Measurements from ENCODE around the gene IMMP2L.

Gene IMMP2L

DNA sequence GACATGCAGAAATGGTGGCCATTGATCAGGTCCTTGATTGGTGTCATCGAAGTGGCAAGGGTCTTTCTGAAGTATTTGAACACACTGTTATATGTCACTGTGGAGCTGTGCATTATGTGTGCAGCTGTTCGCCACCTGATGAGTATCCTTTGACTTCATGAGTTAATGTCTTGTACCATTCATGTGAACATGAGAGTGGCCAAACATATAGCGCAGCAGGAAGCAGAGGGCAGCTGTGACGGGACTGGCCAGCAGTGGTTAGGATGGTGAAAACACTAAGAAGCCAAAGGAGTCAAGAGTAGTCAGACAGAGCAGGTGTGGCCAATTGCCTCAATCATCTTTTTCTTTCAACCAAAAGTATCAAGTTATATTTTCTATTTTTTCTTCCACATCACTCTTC, 167.4 kb downstream of the IMMP2L start:
- no peak for DNase-seq

- DNase-seq: no peak
Observed at GRCh38 chr7:111393011-111393754, 169.1 kb downstream of the IMMP2L start.

DNA sequence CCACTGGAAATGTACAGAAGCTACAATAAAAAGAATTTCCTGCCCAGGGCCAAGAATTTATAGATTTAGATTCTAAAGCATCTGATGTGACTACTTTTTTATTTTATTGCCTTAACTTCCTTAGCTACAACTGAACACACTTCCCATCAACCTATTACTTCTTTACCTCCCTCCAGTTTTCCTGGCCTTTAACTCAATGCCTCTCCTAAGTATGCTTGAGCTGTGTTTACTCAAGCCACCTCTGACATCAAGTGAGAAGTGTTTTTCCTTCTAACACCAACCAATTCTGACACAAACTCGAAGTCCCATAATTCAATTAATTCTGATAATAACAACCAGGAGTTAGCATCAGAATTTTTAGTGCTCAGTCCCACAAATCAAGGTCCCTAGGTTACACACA, 170.0 kb downstream of the IMMP2L start:
- DNase-seq: no peak

- no peak for DNase-seq
Observed at GRCh38 chr7:111390000-111390399, 172.3 kb downstream of the IMMP2L start.

DNA sequence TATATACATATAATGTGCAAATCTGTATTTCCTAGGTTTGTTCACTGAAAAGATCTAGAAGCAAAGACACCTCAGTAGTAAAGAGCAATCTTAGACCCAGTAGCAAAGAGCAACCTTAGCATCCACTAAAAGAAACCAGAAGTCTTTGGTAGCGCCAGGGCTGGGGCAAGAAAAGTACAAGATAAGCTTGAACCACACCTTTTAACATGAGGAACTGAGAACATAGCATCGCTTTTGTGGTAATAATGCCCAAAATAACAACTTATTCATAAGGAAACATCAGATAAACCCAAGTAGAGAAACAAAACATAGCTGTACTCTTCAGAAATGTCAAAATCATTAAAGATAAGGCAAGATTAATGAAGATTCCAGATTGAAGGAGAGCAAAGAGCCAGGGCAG, 173.4 kb downstream of the IMMP2L start:
- no peak for DNase-seq

DNA sequence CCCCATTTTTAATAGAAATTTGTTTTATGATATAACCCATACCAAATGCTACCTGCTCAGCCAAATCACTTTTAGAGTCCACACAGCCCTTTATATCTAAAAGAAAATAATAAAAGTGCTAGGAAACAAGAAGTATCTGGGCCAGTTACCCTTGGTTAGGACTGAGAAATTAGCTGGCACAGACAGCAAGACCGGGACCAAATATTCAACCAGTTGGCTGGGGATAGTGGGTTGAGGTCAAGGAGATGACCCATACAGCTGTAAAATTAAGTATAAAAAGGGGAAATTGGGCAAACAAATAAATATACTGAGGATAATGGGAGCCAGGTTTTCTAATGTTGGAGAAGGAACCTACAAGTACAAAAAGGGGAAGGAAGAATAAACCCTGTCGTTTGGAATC, 174.3 kb downstream of the IMMP2L start:
- no peak for DNase-seq

DNA sequence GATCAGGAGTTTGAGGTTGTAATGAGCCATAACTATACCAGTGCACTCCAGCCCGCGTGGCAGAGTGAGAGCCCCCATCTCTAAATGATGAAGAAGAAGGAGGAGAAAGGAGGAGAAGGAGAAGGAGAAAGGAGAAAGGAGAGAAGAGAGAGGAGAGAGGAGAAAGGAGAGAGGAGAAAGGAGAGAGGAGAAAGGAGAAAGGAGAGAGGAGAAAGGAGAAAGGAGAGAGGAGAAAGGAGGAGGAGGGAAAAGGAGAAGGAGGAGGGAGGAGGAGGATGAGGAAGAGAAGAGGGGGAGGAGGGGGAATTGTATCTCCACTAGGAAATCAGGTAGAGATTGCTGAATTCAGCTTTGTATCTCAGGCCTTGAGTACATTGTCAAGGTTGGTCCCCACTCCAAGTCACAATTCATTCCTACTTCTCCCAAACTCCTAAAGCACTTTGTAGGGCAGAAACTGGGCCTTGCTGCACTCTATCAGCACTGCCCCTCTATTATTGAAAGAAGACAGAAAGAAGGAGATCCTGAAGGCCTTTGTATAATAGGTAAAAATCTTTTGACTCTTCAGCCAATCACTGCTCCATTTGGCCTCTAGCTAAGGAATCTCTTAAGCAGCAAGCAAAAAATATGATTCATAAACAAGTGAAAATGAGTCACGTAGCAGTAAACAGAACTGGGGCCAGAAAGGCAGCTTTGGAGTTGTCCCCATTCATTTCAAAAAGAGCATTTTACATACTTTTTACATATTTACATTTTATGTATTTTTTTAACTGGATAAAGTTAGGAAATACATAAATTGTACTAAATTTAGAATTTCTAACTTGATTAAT, 178.0 kb downstream of the IMMP2L start:
- no peak for DNase-seq

GRCh38 chr7:111383133-111383532, 179.2 kb downstream of the IMMP2L start:
- DNase-seq: no peak

DNA sequence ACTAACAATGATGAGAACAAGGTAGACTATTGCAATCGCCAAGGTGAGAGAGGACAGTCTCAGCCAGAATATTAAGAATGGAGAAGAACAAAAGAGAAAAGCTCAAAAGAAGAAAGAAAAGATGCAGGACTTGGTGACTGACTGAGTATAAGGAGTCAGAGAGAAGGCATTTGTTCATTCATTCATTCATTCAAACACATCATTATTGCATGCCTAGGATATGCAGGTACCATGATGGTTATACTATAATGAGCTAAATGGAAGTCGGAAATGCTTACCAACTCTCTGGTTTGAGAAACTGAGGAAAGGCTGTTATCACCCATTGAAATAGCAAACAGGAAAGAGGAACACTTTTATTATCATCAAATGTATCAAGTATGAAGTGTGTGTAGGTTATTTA, 180.7 kb downstream of the IMMP2L start:
- DNase-seq: no peak

DNA sequence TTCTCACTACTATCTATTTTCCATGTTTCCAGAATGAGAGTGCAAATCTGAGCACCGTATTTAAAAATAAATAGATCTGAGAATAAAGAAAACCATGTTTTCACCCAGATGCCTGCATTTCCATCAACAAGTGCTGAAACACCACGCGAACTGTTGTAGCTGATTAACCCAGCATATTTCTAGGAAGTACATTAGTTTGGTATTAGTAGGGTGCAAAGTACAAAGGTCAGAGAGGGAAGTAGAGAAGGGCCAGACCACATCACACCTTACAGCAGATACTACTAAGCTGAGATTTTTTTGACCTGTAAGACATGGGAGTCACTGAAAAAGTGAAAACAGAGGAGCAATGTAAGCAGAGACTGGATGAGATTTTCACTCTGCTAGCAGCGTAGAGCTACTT, 181.3 kb downstream of the IMMP2L start:
- DNase-seq: no peak

GRCh38 chr7:111374027-111374426, 188.3 kb downstream of the IMMP2L start:
- DNase-seq: no peak

- DNase-seq: no peak
Observed at GRCh38 chr7:111371437-111371836, 190.9 kb downstream of the IMMP2L start.

DNA sequence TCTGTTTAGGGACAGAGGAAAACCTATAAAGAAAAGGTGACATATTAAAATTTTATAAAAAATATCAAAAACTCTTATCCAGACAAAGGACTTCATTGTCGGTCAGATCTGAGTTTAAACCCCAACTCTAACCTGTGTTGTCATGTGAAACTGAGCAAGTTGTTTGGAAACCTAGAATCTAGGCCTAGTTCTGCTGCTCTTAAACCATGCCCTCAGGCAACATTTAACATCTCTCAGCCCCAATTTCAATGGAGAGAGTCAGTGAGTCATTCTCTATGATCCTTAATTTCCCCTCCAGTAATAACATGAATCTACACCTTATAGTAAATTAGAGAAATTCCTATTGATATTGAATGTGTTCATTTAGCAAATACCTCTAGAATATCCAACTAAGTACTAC, 192.3 kb downstream of the IMMP2L start:
- DNase-seq: no peak

DNA sequence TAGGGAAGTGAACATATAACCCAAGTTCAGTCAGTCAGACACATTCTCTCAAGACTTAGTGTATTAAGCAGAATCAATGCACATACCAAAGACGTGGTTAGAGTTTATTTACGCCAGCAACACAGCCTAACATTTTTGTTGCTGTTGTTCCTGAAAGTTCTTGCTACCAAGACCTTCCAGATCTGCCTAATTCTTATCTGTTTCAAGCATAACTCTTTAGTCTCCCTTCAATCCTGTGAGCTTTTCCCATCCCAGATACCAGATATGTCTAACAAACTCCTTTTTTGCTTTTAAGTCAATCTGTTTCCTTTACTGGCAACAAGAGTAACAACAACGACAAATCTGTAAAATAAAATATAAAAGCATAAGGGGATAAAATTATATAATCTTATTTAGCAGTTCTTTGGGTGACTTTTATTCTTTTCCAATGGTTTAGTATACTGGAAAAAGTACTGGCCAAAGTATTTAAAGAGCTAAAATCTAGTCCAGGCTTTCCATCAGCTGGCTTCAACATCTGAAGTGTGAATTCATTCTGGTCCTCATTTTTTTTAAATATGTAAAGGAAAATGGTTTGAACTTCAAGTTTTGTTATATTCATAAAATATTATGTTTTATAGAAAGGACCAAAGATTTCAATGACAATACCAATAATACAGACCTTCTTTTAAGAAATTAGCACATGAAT, 193.8 kb downstream of the IMMP2L start:
- DNase-seq: no peak

DNA sequence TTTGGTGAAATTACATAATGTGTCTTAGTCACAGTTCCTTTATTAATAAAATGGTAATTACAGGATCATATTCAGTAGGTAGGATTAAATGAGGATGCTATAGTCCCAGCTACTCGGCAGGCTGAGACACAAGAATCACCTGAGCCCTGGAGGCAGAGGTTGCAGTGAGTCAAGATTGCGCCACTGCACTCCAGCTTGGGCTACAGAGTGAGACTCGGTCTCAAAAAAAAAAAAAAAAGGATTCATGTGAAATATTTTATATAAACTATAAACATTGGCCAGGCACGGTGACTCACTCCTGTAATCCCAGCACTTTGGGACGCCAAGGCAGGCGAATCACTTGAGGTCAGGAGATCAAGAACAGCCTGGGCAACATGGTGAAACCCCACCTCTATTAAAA, 197.9 kb downstream of the IMMP2L start:
- no peak for DNase-seq

DNA sequence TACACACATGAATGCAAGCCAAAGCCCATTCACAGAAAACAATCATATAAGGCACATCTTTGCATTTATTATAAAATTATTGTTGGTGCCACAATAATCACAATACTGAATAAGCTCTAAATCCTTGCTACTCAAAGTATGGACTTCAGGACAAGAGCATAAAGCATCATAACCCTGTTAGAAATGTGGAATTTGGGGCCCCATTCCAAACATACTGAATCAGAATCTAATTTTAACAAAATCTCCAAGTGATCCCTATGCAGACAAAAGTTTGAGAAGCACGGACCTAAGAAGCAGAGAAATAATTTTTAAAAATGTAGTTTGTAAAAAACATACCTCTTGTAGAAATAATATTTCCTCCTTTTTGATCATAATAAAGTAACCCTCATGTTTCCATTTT, 199.2 kb downstream of the IMMP2L start:
- DNase-seq: no peak

- no peak for DNase-seq
Observed at GRCh38 chr7:111362506-111363054, 199.7 kb downstream of the IMMP2L start.

DNA sequence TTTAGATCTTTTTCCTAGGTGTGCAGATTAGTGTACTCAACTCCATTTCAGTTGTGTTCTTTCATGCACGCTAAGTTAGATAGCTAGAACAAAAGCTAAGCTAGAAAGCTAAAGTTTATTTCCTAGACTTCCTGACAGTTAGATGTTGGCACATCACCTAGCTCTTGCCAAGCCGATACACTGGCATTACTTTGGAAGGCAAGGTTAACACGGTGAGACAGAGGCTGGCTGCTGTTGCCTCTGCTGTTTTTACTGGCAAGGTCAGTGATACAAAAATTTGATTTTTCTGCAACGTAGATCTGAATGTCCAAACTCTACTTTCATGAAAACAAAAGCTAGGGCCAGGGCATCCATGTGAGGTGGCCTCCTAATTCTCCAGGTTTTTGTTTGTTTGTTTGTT, 203.4 kb downstream of the IMMP2L start:
- no peak for DNase-seq

- DNase-seq: no peak
Observed at GRCh38 chr7:111357691-111358090, 204.6 kb downstream of the IMMP2L start.

GRCh38 chr7:111356941-111357340, 205.4 kb downstream of the IMMP2L start:
- no peak for DNase-seq

DNA sequence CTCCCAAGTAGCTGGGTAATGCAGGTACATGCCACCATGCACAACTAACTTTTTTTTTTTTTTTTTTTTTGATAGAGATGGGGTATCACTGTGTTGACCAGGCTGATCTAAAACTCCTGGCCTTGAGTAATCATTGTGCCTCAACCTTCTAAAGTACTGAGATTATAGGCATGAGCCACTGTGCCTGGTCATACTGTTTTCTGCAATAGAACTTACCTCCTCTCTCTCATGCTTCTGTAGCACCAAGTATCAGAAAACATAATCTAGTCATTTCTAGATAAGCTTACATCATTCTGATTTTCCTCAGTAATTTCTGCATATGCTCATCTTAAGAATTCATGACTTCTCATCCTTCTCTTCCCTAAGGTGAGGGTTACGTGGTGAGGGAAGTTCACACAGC, 210.0 kb downstream of the IMMP2L start:
- no peak for DNase-seq

- no peak for DNase-seq
Observed at GRCh38 chr7:111346219-111346618, 216.1 kb downstream of the IMMP2L start.
